ENCODE measurements around the gene TGFBR3.

TGFBR3 gene

GRCh38 chr1:91704746-91705145 lies 181.2 kb downstream of the TGFBR3 start:
- DNase-seq, result no peak

GRCh38 chr1:91703095-91703494 lies 182.9 kb downstream of the TGFBR3 start:
- no peak for DNase-seq

GRCh38 chr1:91701472-91701869 lies 184.5 kb downstream of the TGFBR3 start:
- no peak for DNase-seq

- no peak for DNase-seq
Measured at GRCh38 chr1:91700771-91701471, 185.0 kb downstream of the TGFBR3 start.

GRCh38 chr1:91700332-91700731 lies 185.6 kb downstream of the TGFBR3 start:
- no peak for DNase-seq

DNA sequence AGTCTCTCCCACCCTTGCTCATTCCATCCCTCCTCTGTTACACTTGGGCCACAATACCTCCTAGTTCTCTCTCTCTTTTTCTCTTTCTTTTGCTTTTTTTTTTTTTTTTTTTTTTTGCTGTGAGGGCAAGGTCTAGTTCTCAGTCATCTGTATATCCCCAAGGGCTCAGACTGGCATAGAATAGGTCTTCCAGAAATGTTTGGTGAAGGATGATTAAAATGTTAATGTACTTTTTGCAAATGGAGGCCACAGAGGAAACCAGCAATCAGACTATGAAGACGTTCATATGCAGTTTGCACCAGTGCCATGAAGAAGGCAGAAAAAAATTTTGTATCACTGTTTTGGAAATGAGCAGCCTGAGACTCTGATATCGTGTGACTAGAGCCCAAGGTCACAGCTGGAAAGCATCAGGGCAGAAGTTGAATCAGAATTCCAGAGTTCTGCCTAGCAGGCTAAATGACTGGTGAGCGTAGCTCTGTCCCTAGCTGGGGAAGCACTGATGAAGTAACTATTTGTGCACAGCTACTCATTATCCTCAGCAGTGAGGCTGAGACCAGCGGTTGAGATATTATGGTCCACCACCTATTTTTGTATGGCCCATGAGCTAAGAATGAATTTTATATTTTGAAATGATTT lies 186.5 kb downstream of the TGFBR3 start:
- DNase-seq, result no peak

DNA sequence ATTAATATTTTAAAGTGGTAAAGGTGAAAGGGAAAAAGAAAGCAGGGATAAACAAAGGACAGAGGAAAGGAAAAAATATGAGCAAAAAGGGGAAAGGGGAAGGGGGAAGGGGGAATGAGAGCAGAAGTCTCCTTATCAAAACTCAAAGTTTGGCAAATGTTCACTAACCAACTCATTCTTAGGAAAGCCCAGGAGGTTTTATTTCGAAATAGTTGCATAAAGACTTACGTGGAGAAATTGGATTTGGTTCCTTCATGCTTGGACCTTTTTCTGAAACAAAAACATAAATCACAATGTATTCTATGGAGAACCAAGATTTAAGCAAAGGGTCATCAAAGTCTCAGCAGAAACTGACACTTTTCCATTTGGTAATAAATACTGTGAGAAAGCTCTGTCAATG lies 188.1 kb downstream of the TGFBR3 start:
- DNase-seq, result no peak

DNA sequence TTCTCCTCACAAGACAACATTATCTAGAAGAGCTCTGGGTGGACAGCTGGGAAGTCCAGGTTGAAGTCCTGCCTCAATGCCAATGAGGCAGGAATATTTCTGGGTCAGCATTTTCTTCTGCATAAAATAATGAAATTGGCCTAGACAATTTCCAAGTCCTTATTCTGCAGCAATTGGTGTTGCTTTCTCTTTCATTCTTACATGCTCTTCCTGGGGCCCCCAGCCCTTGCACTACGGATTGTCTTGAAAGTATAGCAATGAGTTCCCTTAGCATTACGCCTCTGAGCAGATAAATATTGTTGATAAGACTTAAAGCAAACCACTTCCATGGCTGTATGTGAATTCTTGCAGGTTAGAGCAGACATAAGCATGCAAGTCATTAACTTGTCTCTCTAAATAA lies 188.5 kb downstream of the TGFBR3 start:
- no peak for DNase-seq

- DNase-seq, result no peak
Measured at GRCh38 chr1:91696321-91696720, 189.6 kb downstream of the TGFBR3 start.

DNA sequence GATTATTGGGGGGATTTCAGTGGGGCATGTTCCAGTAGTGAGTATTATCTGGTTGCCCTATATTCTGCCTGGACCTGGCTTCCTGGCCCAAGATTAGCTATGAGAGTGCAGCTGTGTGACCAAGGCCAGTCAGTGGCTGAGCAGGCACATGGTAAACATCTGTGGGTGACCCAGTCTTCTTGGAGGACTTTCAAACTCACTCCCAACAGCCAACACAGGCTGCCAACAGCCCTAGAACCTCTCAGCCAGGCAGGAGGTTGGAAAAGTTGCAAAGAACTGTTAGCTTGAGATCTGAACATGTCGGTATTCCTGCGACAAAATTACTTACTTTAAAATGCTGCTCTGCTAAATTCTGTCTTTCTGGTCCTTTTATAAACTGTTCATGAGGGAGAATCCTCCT lies 192.4 kb downstream of the TGFBR3 start:
- no peak for DNase-seq

GRCh38 chr1:91691525-91691924 lies 194.4 kb downstream of the TGFBR3 start:
- no peak for DNase-seq

DNA sequence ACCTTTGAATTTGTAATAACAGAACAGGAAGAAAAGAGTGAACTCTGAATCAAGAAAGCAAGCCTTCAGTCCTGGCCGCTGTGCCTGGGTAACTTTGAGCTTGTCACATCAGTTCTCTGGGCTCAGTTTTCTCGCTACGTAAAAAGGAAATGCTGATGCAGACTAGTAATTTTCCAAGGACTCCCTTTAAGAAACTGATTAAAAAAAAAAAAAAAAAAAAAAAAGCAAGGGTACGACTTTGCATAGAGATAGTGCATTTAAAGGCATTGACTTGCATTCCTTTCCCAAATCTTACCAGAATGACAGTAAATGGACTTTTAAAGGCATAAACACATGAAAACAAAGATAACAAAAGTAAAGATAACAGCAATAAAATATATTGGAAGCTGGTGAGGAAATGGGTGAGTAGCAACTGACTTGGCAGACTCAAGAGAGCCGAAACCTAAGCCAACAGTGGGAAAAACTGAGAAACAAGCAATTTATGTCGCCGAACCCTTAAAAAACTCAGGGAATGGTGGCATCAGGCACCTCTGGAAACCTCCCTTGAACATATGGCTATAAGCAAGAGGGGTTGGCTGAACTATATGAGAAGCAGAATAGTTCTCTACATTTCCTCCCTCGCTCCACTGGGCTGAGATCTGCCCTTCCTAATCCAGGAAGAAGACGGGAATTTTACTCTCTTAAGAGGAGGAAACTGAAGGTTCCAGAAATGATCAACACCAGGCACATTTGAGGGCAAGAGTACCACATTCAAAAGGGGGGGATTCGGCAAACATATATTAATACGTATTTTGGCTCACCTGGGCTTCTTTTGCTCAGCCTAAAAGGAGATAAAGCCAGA lies 196.1 kb downstream of the TGFBR3 start:
- DNase-seq, result no peak

DNA sequence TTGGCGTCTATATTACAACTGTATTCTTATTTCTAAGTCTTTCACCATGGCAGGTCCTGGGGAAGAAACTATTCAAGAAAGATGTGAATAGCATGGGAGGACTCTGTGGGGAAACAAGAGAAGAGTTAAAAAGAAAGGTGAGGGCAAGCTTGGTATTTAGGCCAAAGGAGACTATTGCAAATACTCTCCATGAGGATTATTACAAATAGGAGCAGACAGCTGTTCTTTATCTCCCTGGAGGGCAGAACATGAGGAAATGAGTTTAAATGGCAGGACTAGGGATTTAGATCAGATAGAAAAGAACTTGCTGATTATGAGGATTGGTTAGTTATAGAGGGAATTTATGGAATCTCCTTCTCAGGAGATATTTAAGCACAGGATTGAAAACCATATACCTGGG lies 198.5 kb downstream of the TGFBR3 start:
- DNase-seq, result no peak

DNA sequence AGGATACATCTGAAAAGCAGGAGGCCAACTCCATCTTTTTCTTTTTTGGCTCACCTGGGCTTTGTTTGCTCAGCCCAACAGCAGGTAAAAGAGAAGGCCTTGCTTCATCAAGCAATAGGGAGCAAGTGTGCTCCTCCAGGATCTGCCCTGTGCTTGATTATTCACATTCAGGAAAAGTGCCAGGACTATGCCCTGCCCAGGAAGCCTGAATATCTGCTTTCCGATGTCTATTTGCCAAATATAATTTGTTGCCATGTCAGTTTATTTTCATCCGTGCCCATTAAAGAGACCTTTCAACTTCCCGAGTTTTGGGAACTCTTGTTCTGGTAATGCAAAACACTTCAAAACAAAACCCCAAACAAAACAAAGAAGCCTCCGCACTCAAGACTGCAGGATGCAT lies 200.0 kb downstream of the TGFBR3 start:
- no peak for DNase-seq

DNA sequence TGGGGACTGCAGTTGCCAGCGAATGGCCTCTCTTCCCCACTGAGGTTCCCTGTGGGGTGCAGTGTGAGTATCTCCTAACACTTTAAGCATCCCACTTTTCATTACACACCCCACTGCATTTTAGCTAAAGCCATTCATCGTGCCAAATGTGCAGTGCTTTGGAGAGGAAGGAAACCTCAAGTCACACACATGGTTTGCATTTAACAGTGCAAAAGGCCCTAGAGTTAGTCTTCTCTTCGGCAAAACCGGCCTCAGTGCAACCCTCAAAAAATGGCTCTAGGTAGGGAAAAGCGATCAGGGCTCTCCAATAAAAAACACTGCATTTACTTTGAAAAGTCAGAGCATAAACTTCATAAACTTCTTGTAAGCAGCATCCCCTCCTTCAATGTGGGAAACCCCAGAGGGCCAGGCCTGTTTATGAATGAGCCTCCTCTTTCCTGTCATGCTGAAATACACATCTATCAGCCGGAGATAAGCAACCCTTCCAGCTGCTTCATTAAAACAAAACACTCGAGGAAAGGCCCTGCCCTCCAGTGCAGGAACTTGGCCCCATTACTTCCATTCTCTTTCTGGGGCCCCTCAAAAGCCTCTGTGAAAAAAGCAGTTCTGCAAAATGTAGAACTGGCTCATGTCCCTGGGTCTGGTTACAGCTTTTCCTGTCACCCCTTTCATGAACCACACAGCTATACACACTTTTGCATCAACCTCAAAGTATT lies 201.3 kb downstream of the TGFBR3 start:
- no peak for DNase-seq

GRCh38 chr1:91683598-91683951 lies 202.4 kb downstream of the TGFBR3 start:
- DNase-seq, result no peak

- DNase-seq, result no peak
Measured at GRCh38 chr1:91682882-91683597, 202.9 kb downstream of the TGFBR3 start.

DNA sequence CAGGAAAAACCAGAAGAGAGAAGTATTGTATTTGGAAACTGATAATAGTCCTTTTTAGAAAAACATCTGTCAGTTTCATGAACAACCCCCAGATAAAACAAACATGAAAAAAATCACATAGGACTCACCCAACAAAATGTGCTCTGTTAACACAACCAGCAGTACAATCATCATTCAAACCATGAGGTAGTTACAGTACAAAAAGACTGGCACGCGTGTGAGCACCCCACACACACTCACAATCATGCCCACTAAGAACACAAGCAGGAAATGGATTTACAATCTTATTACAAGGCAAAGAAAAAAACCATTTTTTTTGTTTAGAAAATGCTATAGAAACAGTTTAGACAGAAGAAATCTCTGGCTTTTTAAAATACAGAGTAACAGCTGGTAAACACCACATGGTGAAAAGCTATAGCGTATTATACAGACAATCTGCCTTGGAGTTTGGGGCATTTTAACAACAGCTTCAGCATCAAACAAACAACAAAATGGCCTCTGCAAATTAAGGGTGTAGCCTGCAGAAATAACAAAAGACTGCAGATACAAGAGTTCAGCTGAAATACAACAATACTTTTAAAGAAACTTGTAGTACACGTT lies 205.3 kb downstream of the TGFBR3 start:
- no peak for DNase-seq

GRCh38 chr1:91679446-91679845 lies 206.5 kb downstream of the TGFBR3 start:
- DNase-seq, result no peak

DNA sequence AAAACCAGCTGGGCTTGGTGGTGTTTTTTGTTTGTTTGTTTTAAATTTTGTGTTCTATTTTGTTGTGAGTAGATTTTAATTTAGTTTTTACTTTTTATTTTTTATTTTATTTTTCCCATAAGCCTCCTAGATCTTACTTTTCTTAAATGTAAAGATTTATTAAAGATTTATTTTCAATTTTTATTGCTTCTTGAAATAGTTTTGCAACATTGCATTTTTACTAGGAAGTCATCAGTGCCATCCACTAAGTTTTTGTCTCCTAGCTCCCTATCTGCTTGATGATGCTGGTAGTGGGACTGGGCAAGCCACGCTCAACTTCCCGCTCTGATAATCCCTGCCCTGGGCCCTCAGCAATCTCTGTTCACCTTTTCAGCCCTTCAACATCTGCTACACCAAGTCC lies 209.9 kb downstream of the TGFBR3 start:
- no peak for DNase-seq

- DNase-seq, result no peak
Measured at GRCh38 chr1:91674107-91674506, 211.8 kb downstream of the TGFBR3 start.

GRCh38 chr1:91673613-91674012 lies 212.3 kb downstream of the TGFBR3 start:
- DNase-seq, result no peak

Data from CD4-positive, alpha-beta T cell treated with Interferon gamma for 1 hour (primary cell).